KMS-11 (cell line): ENCODE measurements around the gene MUC22.
"Not testable (repeated sequence)": the region's sequence is repeated elsewhere in the genome, so short reads cannot be mapped to it uniquely, and the experiment has no call there.

Experiments
- H2AFZ ChIP-seq: fragments of 200-600 bp; sonication (generic); 2 replicates; pipeline ENCODE4 v1.6.1; 2016; ENCODE audit warnings: antibody characterized with exemption, mixed run types, low read depth
- H3K27ac ChIP-seq: fragments of 200-600 bp; sonication (generic); 2 replicates; pipeline ENCODE4 v1.6.1; 2016; ENCODE audit warnings: mild to moderate bottlenecking, mixed run types
- H3K27me3 ChIP-seq: fragments of 200-600 bp; sonication (generic); 2 replicates; pipeline ENCODE4 v1.6.1; 2017; ENCODE audit warnings: mild to moderate bottlenecking, low read depth, mixed run types, moderate library complexity; ENCODE audit not compliant: insufficient read depth
- H3K36me3 ChIP-seq: fragments of 200-600 bp; sonication (generic); 2 replicates; pipeline ENCODE4 v1.6.1; 2017; ENCODE audit warnings: mild to moderate bottlenecking, mixed run types; ENCODE audit not compliant: insufficient read depth
- H3K4me1 ChIP-seq: fragments of 200-600 bp; sonication (generic); 2 replicates; pipeline ENCODE4 v1.6.1; 2016; ENCODE audit warnings: mild to moderate bottlenecking, low read depth, mixed run types; ENCODE audit not compliant: poor library complexity, severe bottlenecking
- H3K4me2 ChIP-seq: fragments of 200-600 bp; sonication (generic); 2 replicates; pipeline ENCODE4 v1.7.0; 2016; ENCODE audit warnings: mild to moderate bottlenecking, mixed run types
- H3K4me3 ChIP-seq: fragments of 200-600 bp; sonication (generic); IDR thresholded peaks from 2 replicates; pipeline ENCODE4 v1.6.1; 2017; ENCODE audit warnings: low read depth, low read length, mixed read lengths; ENCODE audit not compliant: insufficient read depth
- H3K79me2 ChIP-seq: fragments of 200-600 bp; sonication (generic); 2 replicates; pipeline ENCODE4 v1.6.1; 2016; ENCODE audit warnings: low read depth, mixed run types; ENCODE audit not compliant: insufficient read depth
- H3K9ac ChIP-seq: fragments of 200-600 bp; sonication (generic); 2 replicates; pipeline ENCODE4 v1.6.1; 2016; ENCODE audit warnings: mild to moderate bottlenecking, mixed run types
- H4K20me1 ChIP-seq: fragments of 200-600 bp; sonication (generic); 2 replicates; pipeline ENCODE4 v1.6.1; 2016; ENCODE audit warnings: mild to moderate bottlenecking, mixed run types; ENCODE audit not compliant: insufficient read depth
- CTCF ChIP-seq: fragments of 200-600 bp; sonication (generic); conservative IDR thresholded peaks from 2 replicates; pipeline ENCODE4 v1.6.1; 2017; ENCODE audit warnings: low read depth, mild to moderate bottlenecking, antibody characterized with exemption, low read length, moderate library complexity, mixed read lengths

MUC22 gene

DNA sequence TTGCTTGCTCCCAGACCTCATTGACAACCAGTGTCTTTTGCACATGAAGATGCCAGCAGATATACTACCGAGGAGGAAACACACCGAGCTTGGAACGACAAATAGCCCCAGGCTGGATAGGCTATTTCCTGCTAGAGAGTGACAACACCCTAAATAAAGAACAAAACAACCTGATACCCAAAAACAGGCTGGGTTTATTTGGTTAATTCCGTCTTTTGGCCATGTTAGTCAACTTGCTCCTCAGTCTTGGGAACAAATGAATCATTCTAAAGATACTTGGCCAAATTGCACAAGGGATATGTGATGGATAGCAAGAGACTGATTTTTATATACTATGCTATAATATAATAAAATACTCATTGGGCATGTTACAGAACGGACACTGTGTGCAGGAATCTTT lies 11.5 kb upstream of the MUC22 start:
- Histone ChIP-seq H2AFZ (no peak overlapping the region), H3K4me3 (no peak overlapping the region), H3K27me3 (no peaks in the 10 kb centered on the region), H3K36me3 (no peaks in the 10 kb centered on the region), H4K20me1 (no peaks in the 10 kb centered on the region), H3K9ac (no peak overlapping the region), H3K4me2 (no peak overlapping the region), H3K79me2 (no peaks in the 10 kb centered on the region), H3K4me1 (no peaks in the 10 kb centered on the region), H3K27ac (no peak overlapping the region)
- no peak for TF ChIP-seq CTCF

DNA sequence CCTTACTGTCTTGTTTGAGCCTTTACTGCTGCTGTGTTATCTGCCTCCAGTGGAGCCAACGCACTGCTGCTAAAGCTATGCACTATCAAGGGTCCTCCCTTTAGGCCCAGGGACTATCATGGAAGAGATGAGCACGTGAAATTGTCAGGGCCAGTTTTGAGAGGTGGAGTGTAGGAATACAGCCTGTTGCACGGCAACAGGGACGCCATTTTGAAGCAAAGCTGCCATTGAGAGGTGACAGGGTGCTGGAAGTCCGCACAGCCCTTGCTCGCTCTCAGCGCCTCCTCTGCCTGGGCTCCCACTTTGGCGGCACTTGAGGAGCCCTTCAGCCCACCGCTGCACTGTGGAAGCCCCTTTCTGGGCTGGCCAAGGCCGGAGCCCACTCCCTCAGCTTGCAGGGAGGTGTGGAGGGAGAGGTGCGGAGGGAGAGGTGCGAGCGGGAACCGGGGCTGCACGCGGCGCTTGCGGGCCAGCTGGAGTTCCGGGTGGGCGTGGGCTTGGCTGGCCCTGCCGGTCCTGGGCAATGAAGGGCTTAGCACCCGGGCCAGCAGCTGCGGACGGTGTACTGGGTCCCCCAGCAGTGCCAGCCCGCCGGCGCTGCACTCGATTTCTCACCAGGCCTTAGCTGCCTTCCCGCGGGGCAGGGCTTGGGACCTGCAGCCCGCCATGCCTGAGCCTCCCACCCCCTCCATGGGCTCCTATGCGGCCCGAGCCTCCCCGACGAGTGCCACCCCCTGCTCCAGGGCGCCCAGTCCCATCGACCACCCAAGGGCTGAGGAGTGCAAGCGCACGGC lies 10.0 kb upstream of the MUC22 start:
- H3K79me2 ChIP-seq, H4K20me1 ChIP-seq, H3K4me1 ChIP-seq, H2AFZ ChIP-seq, H3K4me2 ChIP-seq, H3K27ac ChIP-seq, H3K36me3 ChIP-seq, H3K4me3 ChIP-seq, H3K9ac ChIP-seq, H3K27me3 ChIP-seq: not testable (repeated sequence)

GRCh38 chr6:31001281-31001888 lies 8.9 kb upstream of the MUC22 start:
- H3K9ac ChIP-seq = no peak overlapping the region
- no peaks in the 10 kb centered on the region for H4K20me1 ChIP-seq
- no peaks in the 10 kb centered on the region for H3K36me3 ChIP-seq
- H3K27me3 ChIP-seq = no peaks in the 10 kb centered on the region
- H3K79me2 ChIP-seq = no peaks in the 10 kb centered on the region
- H3K4me3 ChIP-seq = no peak overlapping the region
- no peak overlapping the region for H3K27ac ChIP-seq
- H3K4me2 ChIP-seq = no peak overlapping the region
- H3K4me1 ChIP-seq = no peaks in the 10 kb centered on the region
- H2AFZ ChIP-seq = no peak overlapping the region
- no peak for TF ChIP-seq CTCF

DNA sequence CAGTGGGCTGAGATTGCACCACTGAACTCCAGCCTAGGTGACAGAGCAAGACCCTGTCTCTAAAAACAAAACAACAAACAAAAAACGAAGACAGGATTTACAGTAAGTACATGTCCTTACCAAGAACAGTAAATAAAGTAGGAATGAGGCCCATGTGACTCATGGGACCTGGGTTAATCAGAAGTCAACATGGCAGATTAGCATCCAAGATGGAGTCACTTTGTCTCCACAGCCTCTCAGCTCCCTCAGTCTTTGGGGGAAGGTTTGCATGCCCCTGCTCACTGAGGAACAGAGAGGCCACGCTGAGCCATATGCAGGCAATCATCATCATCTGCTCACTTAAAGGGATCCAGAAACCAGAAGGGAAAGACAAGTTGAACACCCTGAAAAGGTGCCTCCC lies 7.8 kb upstream of the MUC22 start:
- no peak for TF ChIP-seq CTCF
- Histone ChIP-seq H4K20me1 (no peaks in the 10 kb centered on the region), H3K36me3 (no peaks in the 10 kb centered on the region), H3K27ac (no peak overlapping the region), H3K4me3 (no peak overlapping the region), H3K79me2 (no peaks in the 10 kb centered on the region), H3K27me3 (no peaks in the 10 kb centered on the region), H2AFZ (no peak overlapping the region), H3K4me1 (no peaks in the 10 kb centered on the region), H3K4me2 (no peak overlapping the region), H3K9ac (no peak overlapping the region)

GRCh38 chr6:31004794-31005193 lies 5.5 kb upstream of the MUC22 start:
- Histone ChIP-seq H4K20me1 (no peaks in the 10 kb centered on the region), H3K4me1 (no peaks in the 10 kb centered on the region), H3K27me3 (no peaks in the 10 kb centered on the region), H3K4me2 (no peak overlapping the region), H3K36me3 (no peaks in the 10 kb centered on the region), H2AFZ (no peak overlapping the region), H3K4me3 (no peak overlapping the region), H3K27ac (no peak overlapping the region), H3K9ac (no peak overlapping the region), H3K79me2 (no peaks in the 10 kb centered on the region)
- no peak for TF ChIP-seq CTCF
